H9 (cell line): Measurements from ENCODE around the gene DHODH. TPM values are rescaled to one million over a fixed set of nuclear protein-coding genes. Genes with fewer than 3 reads are reported as not detected.

Source experiments
- DNase-seq: peaks from one replicate; pipeline ENCODE4 v3.0.0-alpha.2; 2017
- H2AFZ ChIP-seq: one replicate; pipeline ENCODE4 v1.6.1; 2013; ENCODE audit warnings: mild to moderate bottlenecking, low read length, control low read depth, moderate library complexity
- H2AK5ac ChIP-seq: 2 replicates; pipeline ENCODE4 v1.6.1; 2013; ENCODE audit warnings: low read length, control low read depth, mixed read lengths; ENCODE audit not compliant: insufficient read length
- H2BK120ac ChIP-seq: one replicate; pipeline ENCODE4 v1.6.1; 2013; ENCODE audit warnings: low read depth, mild to moderate bottlenecking, low read length, control low read depth, inconsistent platforms; ENCODE audit not compliant: poor library complexity, severe bottlenecking
- H2BK12ac ChIP-seq: 2 replicates; pipeline ENCODE4 v1.6.1; 2013; ENCODE audit warnings: low read length, control low read depth, mixed read lengths, low read depth; ENCODE audit not compliant: insufficient read length
- H2BK15ac ChIP-seq: 2 replicates; pipeline ENCODE4 v1.6.1; 2013; ENCODE audit warnings: low read depth, low read length, control low read depth
- H2BK20ac ChIP-seq: one replicate; pipeline ENCODE4 v1.6.1; 2013; ENCODE audit warnings: low read depth, mild to moderate bottlenecking, low read length, control low read depth, inconsistent platforms; ENCODE audit not compliant: poor library complexity, severe bottlenecking
- H2BK5ac ChIP-seq: 2 replicates; pipeline ENCODE4 v1.6.1; 2013; ENCODE audit warnings: low read length, control low read depth, mixed read lengths; ENCODE audit not compliant: insufficient read length
- H3K14ac ChIP-seq: 2 replicates; pipeline ENCODE4 v1.6.1; 2013; ENCODE audit warnings: low read length, control low read depth; ENCODE audit not compliant: insufficient read depth
- H3K18ac ChIP-seq: 2 replicates; pipeline ENCODE4 v1.6.1; 2013; ENCODE audit warnings: low read depth, mild to moderate bottlenecking, mixed read lengths, low read length, control low read depth; ENCODE audit not compliant: insufficient read length
- H3K23ac ChIP-seq: 2 replicates; pipeline ENCODE4 v1.6.1; 2013; ENCODE audit warnings: low read length, control low read depth, mixed read lengths, low read depth; ENCODE audit not compliant: insufficient read length
- H3K23me2 ChIP-seq: 2 replicates; pipeline ENCODE4 v1.6.1; 2013; ENCODE audit warnings: low read depth, mild to moderate bottlenecking, mixed read lengths, low read length, control low read depth; ENCODE audit not compliant: insufficient read length, poor library complexity, severe bottlenecking
- H3K27ac ChIP-seq: 2 replicates; pipeline ENCODE4 v1.5.1; 2013; ENCODE audit warnings: low read length, control low read depth, mixed read lengths, low read depth; ENCODE audit not compliant: insufficient read length
- H3K27me3 ChIP-seq: 2 replicates; pipeline ENCODE4 v1.6.1; 2013; ENCODE audit warnings: low read length, control low read depth, inconsistent platforms; ENCODE audit not compliant: insufficient read depth
- H3K4ac ChIP-seq: 2 replicates; pipeline ENCODE4 v1.6.1; 2013; ENCODE audit warnings: low read depth, mild to moderate bottlenecking, control low read depth, inconsistent platforms, low read length, moderate library complexity
- H3K4me1 ChIP-seq: 2 replicates; pipeline ENCODE4 v1.6.1; 2013; ENCODE audit warnings: low read length, control low read depth, inconsistent platforms; ENCODE audit not compliant: insufficient read depth
- H3K4me2 ChIP-seq: 2 replicates; pipeline ENCODE4 v1.6.1; 2013; ENCODE audit warnings: low read length, control low read depth, mixed read lengths; ENCODE audit not compliant: insufficient read length, insufficient read depth
- H3K56ac ChIP-seq: 2 replicates; pipeline ENCODE4 v1.6.1; 2013; ENCODE audit warnings: low read depth, mild to moderate bottlenecking, mixed read lengths, low read length, control low read depth; ENCODE audit not compliant: insufficient read length
- H3K79me1 ChIP-seq: 2 replicates; pipeline ENCODE4 v1.6.1; 2013; ENCODE audit warnings: low read depth, mild to moderate bottlenecking, moderate library complexity, low read length, control low read depth, inconsistent platforms; ENCODE audit not compliant: insufficient read depth, poor library complexity, severe bottlenecking
- H3K79me2 ChIP-seq: 2 replicates; pipeline ENCODE4 v1.6.1; 2013; ENCODE audit warnings: low read length, control low read depth, inconsistent platforms; ENCODE audit not compliant: insufficient read depth
- H3K9ac ChIP-seq: 2 replicates; pipeline ENCODE4 v1.6.1; 2013; ENCODE audit warnings: low read length, control low read depth, mixed read lengths; ENCODE audit not compliant: insufficient read length; ENCODE audit errors: extremely low read depth
- H3K9me3 ChIP-seq: one replicate; pipeline ENCODE4 v1.6.1; 2013; ENCODE audit warnings: low read depth, low read length, inconsistent platforms; ENCODE audit not compliant: control insufficient read depth
- H3T11ph ChIP-seq: one replicate; pipeline ENCODE4 v1.6.1; 2013; ENCODE audit warnings: mild to moderate bottlenecking, low read length, control low read depth, inconsistent platforms
- H4K20me1 ChIP-seq: one replicate; pipeline ENCODE4 v1.6.1; 2013; ENCODE audit not compliant: control insufficient read depth, insufficient read length, insufficient read depth
- H4K5ac ChIP-seq: 2 replicates; pipeline ENCODE4 v1.6.1; 2013; ENCODE audit warnings: low read depth, mild to moderate bottlenecking, mixed read lengths, low read length, control low read depth; ENCODE audit not compliant: insufficient read length
- H4K8ac ChIP-seq: replicated peaks from 2 replicates; pipeline ENCODE4 v1.6.1; 2013; ENCODE audit warnings: low read length, control low read depth, mixed read lengths, low read depth; ENCODE audit not compliant: insufficient read length
- H4K91ac ChIP-seq: 2 replicates; pipeline ENCODE4 v1.6.1; 2013; ENCODE audit warnings: low read depth, mild to moderate bottlenecking, moderate library complexity, mixed read lengths, low read length, control low read depth; ENCODE audit not compliant: insufficient read length
- H3K27ac Mint-ChIP-seq, 3 experiments: 2 replicates in 2 of 3; 3 replicates in 1 of 3; pipeline ENCODE4 v1.8.0; 2020 to 2021; ENCODE audit warnings: mixed read lengths in 3 of 3, mild to moderate bottlenecking in 1 of 3, moderate library complexity in 1 of 3
- H3K27me3 Mint-ChIP-seq: 2 replicates; pipeline ENCODE4 v1.8.0; 2021; ENCODE audit warnings: low read depth, mild to moderate bottlenecking, moderate library complexity, mixed read lengths
- H3K36me3 Mint-ChIP-seq, 3 experiments: 2 replicates in 2 of 3; 3 replicates in 1 of 3; pipeline ENCODE4 v1.8.0; 2020 to 2021; ENCODE audit warnings: low read depth in 3 of 3, mixed read lengths in 3 of 3; ENCODE audit not compliant: insufficient read depth in 1 of 3
- H3K4me1 Mint-ChIP-seq, 2 experiments: 2 replicates each; pipeline ENCODE4 v1.8.0; 2020; ENCODE audit warnings: mixed read lengths in 2 of 2
- H3K4me3 Mint-ChIP-seq, 2 experiments: 2 replicates in 1 of 2; 3 replicates in 1 of 2; pipeline ENCODE4 v1.8.0; 2020 to 2021; ENCODE audit warnings: mild to moderate bottlenecking in 2 of 2, mixed read lengths in 2 of 2, moderate library complexity in 1 of 2
- H3K9me3 Mint-ChIP-seq, 2 experiments: 2 replicates in 1 of 2; 3 replicates in 1 of 2; pipeline ENCODE4 v1.8.0; 2020; ENCODE audit warnings: mild to moderate bottlenecking in 2 of 2, mixed read lengths in 2 of 2, moderate library complexity in 1 of 2
- WGBS: extraction: QIAGEN DNeasy Blood & Tissue Kit; methylation state at CpG from one replicate; pipeline ENCODE4 v1.1.7; 2013; ENCODE audit warnings: missing lambda C conversion rate, low lambda C conversion rate, mixed read lengths; ENCODE audit not compliant: insufficient read length; ENCODE audit errors: extremely low coverage; 5-methylcytosine and 5-hydroxymethylcytosine counted together
- total RNA-seq: library from RNA; stranded (reverse); gene quantifications from 2 replicates; pipeline ENCODE4 v1.2.1, GENCODE V29; 2021
- TF ChIP-seq, protein P1 (sequence below): fragments of 200-600 bp; sonication (generic); conservative IDR thresholded peaks from 3 replicates; pipeline ENCODE4 v1.8.0; 2021; ENCODE audit warnings: antibody characterized with exemption, mild to moderate bottlenecking

The DHODH gene
- total RNA-seq, 1 experiment from 2014 or later: 16.4 TPM

DNA sequence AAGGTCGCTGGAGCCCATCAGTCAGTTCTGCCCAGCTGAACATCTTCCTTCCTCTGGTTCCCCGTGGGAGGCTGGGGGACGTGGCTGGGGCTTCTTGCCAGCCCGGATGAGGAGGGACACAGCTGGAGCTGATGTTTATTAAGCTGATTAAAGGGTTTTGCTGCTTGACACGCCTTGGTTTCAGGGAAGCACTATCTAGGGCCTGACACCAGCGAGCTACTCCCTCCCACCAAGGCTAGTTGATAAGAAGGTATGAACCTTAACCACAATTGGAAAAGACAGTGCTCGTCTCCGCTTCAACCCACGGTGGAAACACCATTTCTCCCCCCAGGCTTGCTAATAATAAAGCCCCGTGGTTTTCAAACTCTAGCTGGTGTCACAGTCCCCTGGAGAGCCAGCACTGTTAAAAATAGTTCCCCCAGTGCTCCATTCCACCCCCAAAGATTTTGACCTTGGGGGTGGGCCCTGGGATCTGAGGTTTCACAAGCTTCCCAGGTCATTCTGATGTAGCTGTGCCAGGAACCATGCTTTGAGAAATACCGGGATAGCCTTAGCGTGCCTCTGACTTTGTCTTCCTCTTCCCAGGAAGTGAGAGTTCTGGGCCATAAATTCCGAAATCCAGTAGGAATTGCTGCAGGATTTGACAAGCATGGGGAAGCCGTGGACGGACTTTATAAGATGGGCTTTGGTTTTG, 5.5 kb downstream of the DHODH start:
- no peak overlapping the region for H2AK5ac ChIP-seq
- no peak overlapping the region for H2BK120ac ChIP-seq
- H3K56ac ChIP-seq: no peak overlapping the region
- H3K36me3 Mint-ChIP-seq: peaks cover 13 to 46% (median 45%) of the 10 kb centered on the region in 3 experiments; a peak in 6 of 7 replicates
- H3K4ac ChIP-seq: no peak overlapping the region
- no peak overlapping the region; a peak in 2 of 7 replicates for H3K27ac Mint-ChIP-seq
- H4K20me1 ChIP-seq: no peaks in the 10 kb centered on the region
- no peak overlapping the region for H4K8ac ChIP-seq
- H3K4me3 Mint-ChIP-seq: no peak overlapping the region
- no peak overlapping the region for H3T11ph ChIP-seq
- H3K14ac ChIP-seq: no peak overlapping the region
- H3K4me2 ChIP-seq: no peak overlapping the region
- H2BK15ac ChIP-seq: no peak overlapping the region
- H4K91ac ChIP-seq: no peak overlapping the region
- no peaks in the 10 kb centered on the region for H3K27me3 ChIP-seq
- H3K79me1 ChIP-seq: no peaks in the 10 kb centered on the region
- H2BK12ac ChIP-seq: no peak overlapping the region
- H3K23me2 ChIP-seq: no peaks in the 10 kb centered on the region
- no peak overlapping the region for H2AFZ ChIP-seq
- no peak overlapping the region for H3K18ac ChIP-seq
- no peak overlapping the region for H2BK5ac ChIP-seq
- no peaks in the 10 kb centered on the region for H3K79me2 ChIP-seq
- no CpG with 5 or more reads among the region's 15 CpGs for WGBS
- H3K9me3 Mint-ChIP-seq: no peaks in the 10 kb centered on the region; a peak in 1 of 5 replicates
- no peaks in the 10 kb centered on the region for H3K9me3 ChIP-seq
- H2BK20ac ChIP-seq: no peak overlapping the region
- H3K27me3 Mint-ChIP-seq: no peaks in the 10 kb centered on the region
- no peak overlapping the region for H3K9ac ChIP-seq
- DNase-seq: no peak
- H3K4me1 ChIP-seq: no peaks in the 10 kb centered on the region
- no peak overlapping the region for H3K23ac ChIP-seq
- TF ChIP-seq, protein P1, sequence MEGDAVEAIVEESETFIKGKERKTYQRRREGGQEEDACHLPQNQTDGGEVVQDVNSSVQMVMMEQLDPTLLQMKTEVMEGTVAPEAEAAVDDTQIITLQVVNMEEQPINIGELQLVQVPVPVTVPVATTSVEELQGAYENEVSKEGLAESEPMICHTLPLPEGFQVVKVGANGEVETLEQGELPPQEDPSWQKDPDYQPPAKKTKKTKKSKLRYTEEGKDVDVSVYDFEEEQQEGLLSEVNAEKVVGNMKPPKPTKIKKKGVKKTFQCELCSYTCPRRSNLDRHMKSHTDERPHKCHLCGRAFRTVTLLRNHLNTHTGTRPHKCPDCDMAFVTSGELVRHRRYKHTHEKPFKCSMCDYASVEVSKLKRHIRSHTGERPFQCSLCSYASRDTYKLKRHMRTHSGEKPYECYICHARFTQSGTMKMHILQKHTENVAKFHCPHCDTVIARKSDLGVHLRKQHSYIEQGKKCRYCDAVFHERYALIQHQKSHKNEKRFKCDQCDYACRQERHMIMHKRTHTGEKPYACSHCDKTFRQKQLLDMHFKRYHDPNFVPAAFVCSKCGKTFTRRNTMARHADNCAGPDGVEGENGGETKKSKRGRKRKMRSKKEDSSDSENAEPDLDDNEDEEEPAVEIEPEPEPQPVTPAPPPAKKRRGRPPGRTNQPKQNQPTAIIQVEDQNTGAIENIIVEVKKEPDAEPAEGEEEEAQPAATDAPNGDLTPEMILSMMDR: no peak
- H4K5ac ChIP-seq: no peak overlapping the region
- no peak overlapping the region for H3K27ac ChIP-seq
- H3K4me1 Mint-ChIP-seq: peaks cover 6 to 8% of the 10 kb centered on the region in 2 experiments; a peak in 3 of 4 replicates
